Tongue (tissue), 2 donors: Measurements from ENCODE around the gene CDH13. TPM values are rescaled to one million over a fixed set of nuclear protein-coding genes. Genes with fewer than 3 reads are reported as not detected.

Source experiments
- DNase-seq: peaks from one replicate; pipeline ENCODE4 v3.0.0-alpha.2; 2015
- total RNA-seq: library from RNA; depleted of rRNA; stranded (reverse); fragments of >200 nt; gene quantifications from one replicate; pipeline ENCODE4 v1.2.3, GENCODE V29; 2014

Gene CDH13
- total RNA-seq, 1 donor from 2014 or later = 106 TPM

DNA sequence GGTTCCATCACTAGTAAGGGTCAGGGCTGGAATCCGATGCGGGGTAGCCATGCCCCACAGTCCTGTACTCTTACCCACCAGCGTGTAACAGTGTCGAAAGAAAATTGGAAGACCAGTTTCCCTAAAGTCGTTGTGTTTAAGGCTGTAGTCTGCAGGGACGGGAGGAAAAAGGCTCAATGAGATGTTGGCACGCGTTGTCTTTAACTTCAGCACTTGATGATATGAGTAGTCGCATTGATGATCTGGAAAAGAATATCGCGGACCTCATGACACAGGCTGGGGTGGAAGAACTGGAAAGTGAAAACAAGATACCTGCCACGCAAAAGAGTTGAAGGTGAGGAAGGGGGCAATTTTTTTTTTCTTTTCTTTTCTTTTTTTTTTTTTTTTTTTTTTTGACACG lies 1182.3 kb downstream of the CDH13 start:
- no peak for DNase-seq

DNA sequence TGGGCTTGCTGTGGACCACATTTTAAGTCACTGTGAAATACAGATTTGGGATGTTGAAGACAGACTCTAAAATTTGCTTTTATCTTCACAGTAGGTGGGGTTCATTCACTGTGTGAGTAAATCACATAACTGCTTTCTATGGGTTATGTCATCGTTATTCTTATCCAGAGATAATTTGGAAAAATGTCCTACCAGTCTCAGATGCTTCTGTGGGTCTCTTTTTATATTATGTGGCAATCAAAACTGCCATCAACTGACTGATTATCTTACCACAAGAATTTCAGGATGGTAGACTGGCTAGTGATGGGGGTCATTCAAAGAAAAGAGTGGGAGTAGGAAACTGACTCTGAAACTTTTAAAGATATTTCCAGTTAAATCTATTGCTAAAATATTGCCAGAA lies 1184.1 kb downstream of the CDH13 start:
- DNase-seq = no peak

DNA sequence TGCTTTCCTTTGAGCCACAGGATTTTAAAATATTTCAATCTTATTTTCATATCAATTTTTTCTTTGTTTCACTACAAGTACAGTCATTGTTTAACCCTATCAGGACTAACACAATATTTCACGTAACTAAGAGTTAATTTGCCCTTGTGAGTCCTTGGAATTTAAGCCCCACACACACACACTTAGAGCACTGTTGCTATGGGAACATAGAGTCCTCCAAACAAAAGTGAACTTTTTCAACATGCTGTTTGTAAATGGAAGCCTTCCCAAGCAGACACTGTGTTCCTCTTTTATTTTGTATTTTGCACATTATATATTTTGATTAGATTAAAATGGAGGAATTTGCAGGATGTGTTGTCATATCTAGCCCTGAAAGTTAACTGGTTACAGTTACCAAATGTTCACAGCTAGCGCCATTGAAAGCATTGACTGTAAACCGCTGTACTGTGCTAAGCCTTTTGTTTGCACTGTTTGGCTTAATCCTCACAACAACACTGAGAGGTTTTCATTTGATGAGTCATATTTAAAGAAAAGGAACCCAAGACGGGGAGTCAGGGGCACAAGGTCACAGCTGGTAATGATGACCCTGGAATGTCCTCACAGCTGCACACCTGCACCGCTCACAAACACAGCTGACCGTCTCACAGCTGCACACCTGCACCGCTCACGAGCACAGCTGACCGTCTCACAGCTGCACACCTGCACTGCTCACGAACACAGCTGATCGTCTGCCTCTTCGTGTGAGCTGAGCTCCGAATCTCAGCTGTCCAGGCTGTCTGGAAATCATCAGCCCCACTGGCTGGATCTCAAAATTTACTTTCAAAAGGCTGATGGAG lies 1187.3 kb downstream of the CDH13 start:
- DNase-seq = peak; percentile 78

DNA sequence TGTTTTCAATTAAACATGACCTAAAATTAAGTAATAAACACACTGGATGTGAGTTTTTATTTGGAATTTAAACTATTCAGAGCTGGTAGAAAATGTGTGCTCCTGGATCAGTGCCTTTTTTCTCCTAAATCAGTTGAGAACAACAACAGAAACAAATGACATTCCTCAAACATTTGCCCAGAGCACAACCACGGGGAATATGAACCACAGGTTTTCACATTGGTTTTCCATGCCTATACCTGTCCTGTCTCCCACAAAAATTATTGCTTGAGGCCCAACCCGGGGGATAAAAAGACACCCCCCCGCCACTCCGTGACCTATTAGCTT lies 1187.9 kb downstream of the CDH13 start:
- no peak for DNase-seq

DNA sequence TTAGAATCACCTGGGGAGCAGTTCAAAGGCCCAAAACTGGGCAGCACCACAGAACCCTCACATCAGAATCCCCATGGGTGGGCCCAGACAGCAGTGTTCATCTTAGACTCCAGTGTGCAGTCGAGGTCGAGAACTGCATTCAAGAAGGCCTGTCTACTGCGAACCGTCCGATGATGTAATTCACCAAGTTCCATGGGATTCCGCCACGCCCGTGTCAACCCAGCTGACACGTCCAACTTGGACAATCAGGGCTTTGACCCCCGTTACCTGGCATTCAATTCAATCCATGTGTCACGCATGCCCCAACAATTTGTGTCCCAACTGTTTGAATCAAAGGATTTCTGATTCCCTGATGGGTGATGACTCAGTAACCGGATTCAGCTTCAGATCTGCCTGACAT lies 1190.3 kb downstream of the CDH13 start:
- no peak for DNase-seq

DNA sequence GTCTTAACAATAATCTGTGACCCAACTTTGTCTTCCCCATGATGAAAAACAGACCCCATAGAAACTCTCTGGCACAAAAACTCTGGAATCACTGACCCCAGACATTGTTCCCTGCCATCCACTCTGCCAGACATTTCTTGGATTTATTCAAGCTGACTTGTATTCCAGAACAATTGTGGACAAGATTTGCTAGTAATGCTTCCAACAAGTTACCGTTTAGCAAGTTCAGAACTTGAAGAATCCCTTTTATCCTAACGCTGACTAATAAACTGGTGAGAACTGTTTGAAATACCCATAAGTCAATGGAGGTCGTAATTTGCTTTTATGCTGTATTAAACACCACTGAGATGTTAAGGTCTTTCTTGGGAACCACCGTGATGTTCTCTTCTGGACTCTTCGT lies 1191.5 kb downstream of the CDH13 start:
- DNase-seq = no peak

DNA sequence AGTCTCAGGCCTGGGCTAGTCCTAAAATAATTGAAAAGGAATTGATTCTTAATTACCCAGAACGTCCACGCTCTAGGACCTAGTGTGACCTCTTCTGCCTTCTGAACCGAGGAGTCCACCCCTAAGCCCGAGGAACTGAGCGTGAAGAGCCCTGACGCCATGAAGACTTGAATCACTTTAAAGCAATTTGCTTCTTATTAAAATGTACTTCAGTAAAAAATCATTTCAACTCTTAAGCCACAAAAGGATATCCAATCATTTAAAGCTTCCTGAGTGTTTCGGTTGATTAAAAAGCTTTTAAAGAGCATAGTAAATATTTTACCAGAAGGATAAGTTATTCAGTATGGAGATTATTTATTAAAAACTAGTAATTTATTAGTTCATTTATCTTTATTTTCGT lies 1192.6 kb downstream of the CDH13 start:
- no peak for DNase-seq

DNA sequence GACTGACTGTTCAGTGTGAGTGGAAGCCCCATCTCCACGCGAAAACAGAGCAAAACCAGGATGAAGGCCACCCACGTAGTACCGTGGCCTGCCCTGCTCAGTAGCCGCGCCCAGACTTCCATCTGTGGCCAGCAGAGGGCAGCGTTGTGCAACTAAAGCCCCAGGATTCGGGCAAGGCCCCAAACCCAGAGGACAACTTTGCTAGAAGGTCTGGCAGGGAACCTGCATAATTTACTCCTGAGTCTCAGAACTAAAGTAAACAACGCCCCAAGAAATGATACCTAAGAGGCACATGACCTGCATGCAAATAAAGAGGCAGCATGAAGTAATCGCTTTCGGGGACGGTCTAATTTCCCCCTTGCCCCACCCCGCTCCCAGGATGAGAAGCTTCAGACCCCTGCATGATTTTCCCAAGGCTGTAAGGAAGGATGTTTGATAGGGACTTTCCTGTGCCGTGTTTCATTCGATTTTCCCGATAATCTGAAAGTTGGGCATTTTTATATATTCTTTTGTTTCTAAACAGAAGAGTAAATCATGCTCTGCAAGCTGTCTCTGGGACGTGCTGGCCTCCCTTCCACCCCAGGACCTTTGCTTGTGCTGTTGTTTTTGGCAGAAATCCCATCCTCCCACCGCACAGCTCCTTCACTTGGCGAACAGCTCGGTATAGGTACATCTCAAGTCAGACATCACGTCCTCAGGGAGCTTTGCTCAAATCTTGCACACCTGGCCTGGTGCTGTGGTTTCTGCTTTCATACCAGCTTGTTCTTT lies 1199.6 kb downstream of the CDH13 start:
- peak; percentile 92 for DNase-seq

DNA sequence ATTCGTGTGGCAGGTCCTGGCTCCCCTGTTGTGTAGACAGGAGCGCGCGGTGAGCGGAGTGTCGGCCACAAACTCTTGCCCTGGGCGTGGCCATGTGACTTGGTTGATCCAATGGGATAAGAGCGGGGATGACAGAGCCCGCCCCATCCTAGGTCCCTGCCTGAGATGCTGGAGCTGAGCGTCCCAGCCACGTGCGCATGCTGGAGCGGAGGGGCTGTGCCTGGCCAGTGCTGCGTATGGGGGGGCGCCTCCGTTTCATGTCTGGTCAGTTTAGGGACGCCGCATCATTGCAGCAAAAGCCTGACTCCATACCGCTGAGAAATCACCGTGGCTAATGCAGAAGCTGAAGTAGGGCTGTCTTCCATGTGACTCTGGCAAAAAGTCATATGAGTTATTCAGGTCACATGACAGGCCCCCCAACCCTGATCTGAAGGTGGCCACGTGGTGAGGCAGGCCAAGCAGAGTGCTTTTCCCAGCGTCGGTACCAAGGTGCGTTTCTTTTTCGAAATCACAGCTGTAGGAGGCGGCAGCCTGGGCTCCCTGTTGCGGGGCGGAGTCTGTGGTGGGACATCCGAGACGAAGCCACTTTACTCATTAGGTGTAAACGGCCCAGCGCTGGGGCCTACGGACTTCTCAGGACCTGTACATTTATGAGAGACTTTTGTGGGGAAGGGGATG lies 1203.5 kb downstream of the CDH13 start:
- no peak for DNase-seq

DNA sequence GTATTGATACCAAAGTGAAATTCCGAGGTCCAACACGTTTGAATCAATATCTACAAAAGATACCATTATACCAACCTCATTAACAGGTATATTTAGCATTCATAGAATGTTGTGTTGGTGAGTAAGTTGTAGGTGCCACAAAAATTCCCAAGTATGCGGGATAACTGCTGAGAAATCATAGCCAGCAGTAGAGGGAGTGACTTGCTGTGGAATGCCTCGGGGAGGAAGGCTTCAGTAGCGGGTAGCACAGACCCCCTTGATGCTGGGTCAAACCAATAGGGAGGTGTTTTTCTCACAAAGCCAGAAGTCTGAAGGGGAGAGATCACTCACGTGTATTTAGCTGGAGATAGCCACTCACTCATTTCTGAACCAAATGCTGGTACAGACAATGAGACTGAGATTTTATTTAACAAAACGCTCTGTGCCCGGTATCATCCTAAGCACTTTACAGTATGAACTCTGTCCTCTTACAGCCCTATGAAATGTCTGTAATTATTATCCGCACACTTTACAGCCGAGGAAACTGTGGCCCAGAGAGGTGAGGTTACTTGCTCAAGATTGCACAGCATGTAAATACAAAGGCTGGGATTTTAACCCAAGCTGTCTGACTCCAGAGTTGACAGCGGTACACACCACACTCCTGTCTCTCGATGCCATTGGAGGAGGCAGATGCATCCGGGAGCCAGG lies 1204.1 kb downstream of the CDH13 start:
- no peak for DNase-seq

DNA sequence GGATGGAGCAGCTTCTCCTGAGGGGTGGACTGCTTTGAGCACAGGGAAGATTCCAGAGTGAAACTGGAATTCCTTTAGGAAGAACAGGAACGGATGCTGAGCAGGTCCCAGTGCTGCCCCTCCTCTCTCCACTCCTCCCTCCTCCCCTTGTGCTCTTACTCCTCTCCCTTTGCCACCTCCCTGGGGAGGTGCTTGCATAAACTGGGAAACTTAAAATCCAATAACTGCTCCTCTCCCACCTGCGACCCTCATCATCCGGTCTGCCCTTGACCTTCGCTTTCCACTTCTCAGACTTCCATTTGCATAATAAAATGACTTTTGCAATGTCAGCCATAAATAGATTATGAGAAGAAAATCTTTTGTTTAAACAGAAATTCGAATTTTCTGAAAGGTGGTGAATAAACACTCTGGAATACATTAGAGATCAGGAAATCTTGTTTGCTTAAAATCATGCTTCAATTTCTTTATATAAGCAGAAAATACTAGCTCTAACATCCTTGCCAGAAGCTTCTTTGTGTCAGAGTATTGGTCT lies 1204.8 kb downstream of the CDH13 start:
- no peak for DNase-seq

DNA sequence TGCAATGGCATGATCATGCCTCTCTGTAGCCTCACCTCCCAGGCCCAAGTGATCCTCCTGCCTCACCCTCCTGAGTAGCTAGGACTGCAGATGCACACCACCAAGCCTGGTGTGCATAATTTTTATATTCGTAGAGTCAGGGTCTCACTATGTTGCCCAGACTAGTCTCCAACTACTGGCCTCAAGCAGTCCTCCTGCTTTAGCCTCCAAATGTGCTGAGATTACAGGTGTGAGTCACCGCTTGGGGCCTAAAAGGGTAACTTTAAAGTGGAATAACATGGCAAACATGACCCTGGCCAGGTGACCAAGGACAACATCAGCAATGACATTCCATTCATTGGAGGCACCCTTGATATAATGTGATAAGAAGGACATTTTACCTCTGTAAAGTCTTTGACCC lies 1207.2 kb downstream of the CDH13 start:
- no peak for DNase-seq

DNA sequence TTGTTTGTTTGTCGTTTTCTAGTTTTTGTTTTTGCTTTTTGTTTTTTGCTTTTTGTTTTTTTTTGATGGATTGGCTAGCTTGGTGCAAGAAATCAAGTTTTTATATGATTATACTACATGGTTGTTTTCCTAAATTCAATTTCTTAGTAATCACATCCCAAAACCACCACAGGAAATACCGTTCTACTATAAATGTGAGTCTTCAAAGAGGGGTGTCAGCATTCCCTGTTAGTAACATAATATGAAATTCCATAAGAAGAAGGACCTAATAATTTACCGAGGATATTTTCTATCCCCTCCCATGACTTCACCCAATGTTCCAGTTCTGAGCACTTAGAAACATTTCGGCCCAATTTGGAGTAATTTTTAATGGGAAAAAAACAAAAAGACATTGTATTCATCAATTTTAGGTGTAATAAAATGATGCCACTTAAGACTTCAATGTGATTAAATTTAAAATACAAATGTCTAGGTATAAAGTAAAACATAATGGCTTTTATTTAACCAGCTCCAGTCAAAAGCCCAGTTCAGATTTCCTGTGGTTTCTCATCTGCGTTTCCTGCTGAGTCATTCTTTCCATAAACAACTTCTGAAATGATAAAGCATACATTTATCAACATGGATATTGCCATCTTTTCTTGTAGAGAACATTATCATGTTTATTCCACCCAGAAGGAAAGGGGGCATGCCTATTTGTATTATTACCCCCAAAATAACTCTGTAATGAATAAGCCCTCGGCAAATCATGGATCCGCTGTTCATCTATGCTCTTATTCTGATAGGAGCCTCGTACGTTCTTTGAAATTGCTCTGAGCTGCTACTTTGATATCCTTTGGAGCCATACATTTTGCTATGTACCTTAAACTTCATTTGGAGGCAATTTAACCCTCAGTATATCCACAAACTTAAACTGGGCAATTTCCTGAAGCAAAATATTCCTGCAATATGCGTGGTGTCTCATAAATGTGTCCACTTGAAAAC lies 1209.1 kb downstream of the CDH13 start:
- no peak for DNase-seq

DNA sequence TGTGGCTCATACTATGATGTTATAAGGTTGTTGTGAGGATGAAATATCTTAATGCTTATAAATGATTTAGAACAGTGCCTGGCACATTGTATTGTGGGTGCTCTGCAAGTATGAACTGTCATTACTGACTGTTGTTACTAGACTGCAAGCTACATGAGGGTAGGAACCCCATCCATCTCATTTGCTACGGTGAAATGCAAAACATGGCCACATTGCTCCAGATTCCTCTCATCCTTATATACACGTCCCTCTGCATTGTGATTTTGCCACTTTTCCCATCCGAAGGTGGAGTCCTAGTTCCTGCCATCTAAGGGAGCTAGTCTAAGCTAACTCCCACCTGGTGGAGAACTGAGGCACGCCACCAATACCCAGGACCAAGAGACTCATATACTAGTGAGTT lies 1210.8 kb downstream of the CDH13 start:
- DNase-seq = no peak

DNA sequence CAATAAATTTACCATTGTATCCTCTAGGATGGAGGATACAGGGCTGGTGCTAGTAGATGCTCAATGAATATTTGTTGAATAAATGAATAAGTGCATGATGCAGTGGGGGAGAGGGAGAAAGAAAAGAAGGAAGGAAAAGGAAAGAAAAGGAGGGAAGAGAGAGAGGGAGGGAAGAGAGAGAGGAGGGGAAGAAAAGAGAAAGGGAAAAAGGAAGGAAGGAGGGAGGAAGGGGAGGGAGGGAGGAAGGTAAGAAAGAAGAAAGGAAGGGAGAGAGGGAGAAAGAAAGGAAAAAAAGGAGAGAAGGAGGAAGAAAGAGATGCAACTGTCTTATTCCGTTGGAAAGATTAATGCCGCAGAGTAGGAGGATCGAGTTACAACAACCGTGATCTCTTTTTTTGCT lies 1211.4 kb downstream of the CDH13 start:
- no peak for DNase-seq

DNA sequence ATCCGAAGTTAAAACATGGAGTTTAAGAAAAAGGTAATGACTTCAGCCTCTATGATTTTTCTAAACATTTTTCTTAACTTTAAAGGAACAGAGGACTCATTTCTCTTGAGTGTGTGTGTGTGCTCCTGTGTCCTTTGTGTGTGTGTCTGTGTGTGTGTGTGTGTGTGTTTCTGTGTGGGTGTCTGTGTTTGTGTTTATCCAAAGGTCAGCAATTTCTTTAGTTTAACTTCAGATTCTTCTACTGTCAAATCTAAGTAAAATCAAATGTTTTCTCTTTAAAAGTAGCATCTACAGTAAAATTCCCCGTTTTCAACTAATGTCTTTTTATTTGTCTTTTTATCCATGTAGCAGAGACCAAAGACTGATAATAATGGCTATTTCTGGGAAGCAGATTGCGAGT lies 1212.8 kb downstream of the CDH13 start:
- DNase-seq = no peak

DNA sequence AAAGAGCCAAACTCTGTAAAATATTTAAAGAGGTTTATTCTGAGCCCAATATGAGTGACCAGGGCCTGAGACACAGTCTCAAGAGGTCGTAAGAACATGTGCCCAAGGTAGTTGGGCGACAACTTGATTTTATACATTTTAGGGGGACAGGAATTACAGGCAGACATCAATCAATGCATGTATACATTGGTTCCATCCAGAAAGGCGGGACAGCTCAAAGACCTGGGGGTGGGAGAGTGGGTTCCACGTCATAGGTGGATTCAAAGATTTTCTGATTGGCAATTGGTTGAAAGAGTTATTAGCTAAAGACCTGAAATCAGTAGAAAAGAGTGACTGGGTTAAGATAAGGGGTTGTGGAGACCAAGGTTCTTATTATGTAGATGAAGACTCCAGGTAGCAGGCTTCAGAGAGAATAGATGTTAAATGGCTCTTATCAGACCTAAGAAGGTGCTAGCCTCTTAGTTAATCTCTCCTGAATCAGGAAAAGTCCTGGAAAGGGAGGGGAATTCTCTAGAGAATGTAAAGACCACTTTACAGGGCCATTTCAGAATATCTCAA lies 1213.4 kb downstream of the CDH13 start:
- no peak for DNase-seq

DNA sequence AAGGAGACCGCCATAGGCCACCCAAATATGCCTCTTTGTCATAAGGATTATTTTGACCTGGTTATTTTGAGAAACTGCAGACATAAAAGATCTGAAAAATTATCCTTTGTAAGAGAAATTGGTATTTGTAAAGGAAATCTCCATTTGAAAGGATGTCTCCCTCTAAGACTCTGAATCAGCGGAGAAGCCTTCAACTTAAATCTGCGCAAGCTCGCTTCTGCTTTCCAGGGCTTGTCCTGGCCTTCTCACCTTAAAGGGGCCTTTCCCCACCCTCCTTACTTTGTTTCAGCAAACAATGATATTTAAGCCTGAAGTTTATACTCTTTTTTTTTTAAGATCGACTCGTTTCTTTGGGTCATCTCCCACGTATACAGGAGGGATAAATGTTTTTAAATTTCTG lies 1215.5 kb downstream of the CDH13 start:
- no peak for DNase-seq

DNA sequence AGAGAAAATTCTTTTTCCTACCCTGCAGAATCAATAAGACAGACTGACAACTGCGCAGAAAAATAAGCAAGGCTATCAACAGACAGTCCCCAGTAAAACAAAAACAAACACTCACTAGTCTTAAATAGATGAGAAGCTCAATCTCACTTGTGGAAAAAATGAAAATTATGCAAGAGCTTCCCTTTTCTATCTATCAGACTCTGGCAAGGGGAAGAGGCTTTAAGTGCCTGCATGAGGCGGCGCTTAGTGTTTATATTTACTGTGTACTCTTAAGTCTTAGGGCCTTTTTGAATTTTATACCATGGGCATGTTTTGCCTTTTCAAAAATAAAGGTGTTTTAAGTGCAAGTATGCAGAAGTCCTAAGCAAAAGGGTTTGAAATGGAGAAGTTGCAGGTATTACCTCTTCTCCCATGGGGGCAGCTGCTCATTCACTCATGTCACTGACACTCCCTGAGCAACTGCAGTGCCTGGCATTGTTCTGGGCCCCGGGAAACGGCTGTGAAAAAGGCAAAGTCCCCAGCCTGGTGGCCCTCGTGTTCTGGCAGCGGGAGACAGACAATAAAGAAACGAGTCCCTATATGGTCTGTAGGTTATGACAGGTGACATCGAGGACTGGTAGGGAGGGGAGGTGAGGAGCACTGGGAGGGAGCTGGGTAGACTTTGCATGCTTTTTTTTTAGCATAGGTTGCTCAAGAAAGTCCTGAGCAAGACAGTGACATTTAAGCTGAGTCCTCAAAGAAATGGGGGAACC lies 1216.2 kb downstream of the CDH13 start:
- DNase-seq = peak; percentile 26

DNA sequence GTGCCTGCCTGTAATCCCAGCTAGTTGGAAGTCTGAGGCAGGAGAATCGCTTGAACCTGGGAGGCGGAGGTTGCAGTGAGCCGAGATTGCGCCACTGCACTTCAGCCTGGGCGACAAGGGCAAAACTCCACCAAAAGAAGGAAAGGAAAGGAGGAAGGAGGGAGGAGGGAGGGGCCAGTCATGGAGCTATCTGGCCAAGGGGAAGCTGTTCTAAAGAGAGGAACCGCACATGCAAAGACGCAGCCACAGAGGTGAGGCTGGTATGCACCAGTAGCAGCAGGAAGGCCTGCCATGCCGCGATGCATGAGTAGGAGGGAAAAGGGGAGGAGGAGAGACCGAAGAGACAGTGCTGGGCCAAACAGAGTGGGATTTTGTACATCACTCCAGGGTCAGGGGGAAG lies 1216.9 kb downstream of the CDH13 start:
- DNase-seq = no peak
